ENCODE measurements around the gene ZNF263. TPM values are rescaled to one million over a fixed set of nuclear protein-coding genes. Genes with fewer than 3 reads are reported as not detected.
A peak's percentile ranks its signal among the peaks of the same experiment; 100 is the strongest.

The ZNF263 gene
- total and polyA plus RNA-seq, 2 donors (not counting 1 experiment from before 2014, with no cell fraction given): 24.7 to 46.0 TPM

DNA sequence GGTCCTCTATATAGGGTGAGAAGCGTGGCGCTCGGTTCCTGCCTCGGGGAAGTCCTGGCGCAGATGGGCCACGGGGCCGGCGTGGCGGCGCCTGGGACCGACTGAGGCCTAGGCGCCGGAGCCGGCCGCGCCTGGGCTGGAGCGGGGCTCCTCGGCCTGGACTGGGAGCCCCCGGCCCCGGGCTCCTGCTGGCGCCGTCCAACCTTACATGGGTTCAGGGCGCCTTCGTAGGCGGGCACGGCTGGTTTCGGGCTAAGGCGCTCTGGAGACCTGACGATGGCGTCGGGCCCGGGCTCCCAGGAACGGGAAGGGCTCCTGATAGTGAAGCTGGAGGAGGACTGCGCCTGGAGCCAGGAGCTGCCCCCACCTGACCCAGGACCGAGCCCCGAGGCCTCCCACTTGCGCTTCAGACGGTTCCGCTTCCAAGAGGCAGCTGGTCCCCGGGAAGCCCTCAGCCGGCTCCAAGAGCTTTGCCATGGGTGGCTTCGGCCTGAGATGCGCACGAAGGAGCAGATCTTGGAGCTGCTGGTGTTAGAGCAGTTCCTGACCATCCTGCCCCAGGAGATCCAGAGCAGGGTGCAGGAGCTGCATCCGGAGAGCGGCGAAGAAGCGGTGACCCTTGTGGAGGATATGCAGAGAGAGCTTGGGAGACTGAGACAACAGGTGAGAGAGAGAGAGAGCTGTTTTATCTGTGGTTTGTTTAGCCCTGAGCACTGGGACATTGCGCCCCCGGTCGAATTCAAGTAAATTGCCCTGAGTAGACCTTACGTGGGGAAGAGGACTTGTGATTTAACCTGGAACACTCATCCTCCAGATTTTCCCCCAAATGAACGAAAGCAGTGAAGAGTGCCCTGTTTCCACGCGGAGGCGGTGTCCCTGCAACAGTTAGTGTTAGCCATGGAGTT lies 504 bp downstream of the ZNF263 start:
- Histone ChIP-seq H3K4me2 (replicated peaks; ENCODE audit: low read depth, low read length, poor library complexity, severe bottlenecking) (peak overlapping the region; percentile 98), H4K20me1 (ENCODE audit: control insufficient read depth, insufficient read depth, low read length, poor library complexity, severe bottlenecking) (peaks cover 24% of the 10 kb centered on the region), H2AFZ (ENCODE audit: insufficient read depth, low read depth, low read length, poor library complexity, severe bottlenecking) (peak overlapping the region; percentile 81), H3K9ac (ENCODE audit: low read length) (peak overlapping the region; percentile 76), H3K4me3 (ENCODE audit: control extremely low read depth in 1 of 5, extremely low read depth in 1 of 5, insufficient read depth in 1 of 5, low read depth in 2 of 5, low read length in 4 of 5) (peak overlapping the region; percentile 78 to 100 (median 95)), H3K4me1 (ENCODE audit: control insufficient read depth in 2 of 2, insufficient read depth in 2 of 2, low read length in 2 of 2) (peaks cover 22 to 30% of the 10 kb centered on the region in 2 donors), H3K79me2 (ENCODE audit: control insufficient read depth, insufficient read depth, low read length) (peaks cover 51% of the 10 kb centered on the region), H3K27me3 (replicated peaks in 1 of 4; ENCODE audit: control extremely low read depth in 1 of 4, control insufficient read depth in 3 of 4, insufficient read depth in 4 of 4, low read length in 3 of 4) (no peaks in the 10 kb centered on the region), H3K36me3 (replicated peaks in 1 of 2; ENCODE audit: control extremely low read depth in 1 of 2, control insufficient read depth in 1 of 2, extremely low read depth in 1 of 2, insufficient read depth in 2 of 2, low read length in 1 of 2) (peaks cover 4 to 24% of the 10 kb centered on the region in 2 experiments), H3K27ac (ENCODE audit: low read length in 2 of 2) (peak overlapping the region; percentile 97 to 99), H3K9me3 (ENCODE audit: control extremely low read depth in 1 of 3, control insufficient read depth in 2 of 3, insufficient read depth in 1 of 3, low read length in 2 of 3) (peaks cover 1 to 14% (median 4%) of the 10 kb centered on the region in 3 donors)
- Mint-ChIP-seq H3K27ac (peak overlapping the region; percentile 98), H3K27me3 (no peaks in the 10 kb centered on the region), H3K9me3 (ENCODE audit: insufficient read depth) (no peaks in the 10 kb centered on the region), H3K4me1 (peaks cover 37% of the 10 kb centered on the region), H3K4me3 (peak overlapping the region; percentile 97)
- TF ChIP-seq, protein P1, sequence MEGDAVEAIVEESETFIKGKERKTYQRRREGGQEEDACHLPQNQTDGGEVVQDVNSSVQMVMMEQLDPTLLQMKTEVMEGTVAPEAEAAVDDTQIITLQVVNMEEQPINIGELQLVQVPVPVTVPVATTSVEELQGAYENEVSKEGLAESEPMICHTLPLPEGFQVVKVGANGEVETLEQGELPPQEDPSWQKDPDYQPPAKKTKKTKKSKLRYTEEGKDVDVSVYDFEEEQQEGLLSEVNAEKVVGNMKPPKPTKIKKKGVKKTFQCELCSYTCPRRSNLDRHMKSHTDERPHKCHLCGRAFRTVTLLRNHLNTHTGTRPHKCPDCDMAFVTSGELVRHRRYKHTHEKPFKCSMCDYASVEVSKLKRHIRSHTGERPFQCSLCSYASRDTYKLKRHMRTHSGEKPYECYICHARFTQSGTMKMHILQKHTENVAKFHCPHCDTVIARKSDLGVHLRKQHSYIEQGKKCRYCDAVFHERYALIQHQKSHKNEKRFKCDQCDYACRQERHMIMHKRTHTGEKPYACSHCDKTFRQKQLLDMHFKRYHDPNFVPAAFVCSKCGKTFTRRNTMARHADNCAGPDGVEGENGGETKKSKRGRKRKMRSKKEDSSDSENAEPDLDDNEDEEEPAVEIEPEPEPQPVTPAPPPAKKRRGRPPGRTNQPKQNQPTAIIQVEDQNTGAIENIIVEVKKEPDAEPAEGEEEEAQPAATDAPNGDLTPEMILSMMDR (IDR thresholded peaks at IDR 0.05): no peak
- no peak for TF ChIP-seq EZH2 (IDR thresholded peaks at IDR 0.05; ENCODE audit: borderline replicate concordance, insufficient read depth, low read depth, low read length, poor library complexity, severe bottlenecking)
- no peak for ATAC-seq (ENCODE audit: low read depth)
- POLR2A ChIA-PET: interaction anchor here (0.8 to 2.8 kb wide), 9 partner anchors 10 to 987 kb away, joined by 3 to 18 read pairs (median 5); partner anchors contain the start of genes CLUAP1, TIGD7, ZNF174 and ZNF75A
- CTCF ChIA-PET: interaction anchor here (0.6 to 1.7 kb wide), 6 partner anchors 14 to 188 kb away, joined by 3 to 17 read pairs (median 4); no protein-coding TSS in a partner anchor
- DNase-seq: no peak
- intact Hi-C loops (cut with micrococcal nuclease): loop anchor here (1.0 to 10.0 kb wide), 8 partner anchors 19 to 597 kb away; partner anchors contain the start of genes CREBBP, HCFC1R1, THOC6 and TIGD7
- 7% methylated on average over 53 of the region's 56 CpGs for WGBS (ENCODE audit: insufficient coverage)
